PC-3 (cell line): ENCODE results near the gene AJAP1. TPM values are rescaled to one million over a fixed set of nuclear protein-coding genes. Genes with fewer than 3 reads are reported as not detected.

Experiments used
- ATAC-seq: fragments of 200-7000 bp; cut with Tn5 transposase; 2 replicates; pipeline ENCODE4 v1.9.1; 2020; ENCODE audit warnings: mild to moderate bottlenecking, moderate library complexity
- BruUV-seq: library from RNA; stranded (reverse); fragments of 400-500 nt; replicated peaks from 2 replicates; lab custom pipeline; 2021; lab: Mats Ljungman, UMichigan
- CTCF ChIA-PET: fragments of 300-600 bp; sonication (Branson Sonifier 250); formaldehyde crosslinking; loops from one replicate; lab custom pipeline; 2022; ENCODE audit warnings: antibody characterized with exemption; lab: Charles Lee
- POLR2A ChIA-PET: fragments of 300-600 bp; sonication (Branson Sonifier 250); formaldehyde crosslinking; loops from one replicate; lab custom pipeline; 2022; ENCODE audit warnings: antibody characterized with exemption; ENCODE audit not compliant: unreplicated experiment; lab: Charles Lee
- DNase-seq: peaks from one replicate; pipeline ENCODE4 v3.0.0-alpha.2; 2015
- H2AFZ ChIP-seq: fragments of 300-600 bp; sonication (generic); 2 replicates; pipeline ENCODE4 v1.6.0; 2016; ENCODE audit warnings: antibody characterized with exemption, low read length
- H3F3A ChIP-seq: fragments of 300-600 bp; sonication (generic); one replicate; pipeline ENCODE4 v1.6.0; 2017; ENCODE audit warnings: antibody characterized with exemption, low read length, control low read depth, mild to moderate bottlenecking; ENCODE audit not compliant: unreplicated experiment
- H3K27ac ChIP-seq: fragments of 300-600 bp; sonication (generic); 2 replicates; pipeline ENCODE4 v1.5.1; 2016; ENCODE audit warnings: mild to moderate bottlenecking, low read length
- H3K27me3 ChIP-seq: fragments of 300-600 bp; sonication (generic); 2 replicates; pipeline ENCODE4 v1.6.1; 2016; ENCODE audit warnings: low read length, mixed read lengths
- H3K36me3 ChIP-seq: fragments of 300-600 bp; sonication (generic); 2 replicates; pipeline ENCODE4 v1.6.1; 2016; ENCODE audit warnings: low read depth, mixed run types, low read length, mixed read lengths
- H3K4me1 ChIP-seq: fragments of 300-600 bp; sonication (generic); 2 replicates; pipeline ENCODE4 v1.5.1; 2016; ENCODE audit warnings: low read length; ENCODE audit not compliant: insufficient read depth
- H3K4me2 ChIP-seq: fragments of 300-600 bp; sonication (generic); 2 replicates; pipeline ENCODE4 v1.6.0; 2016; ENCODE audit warnings: low read length
- H3K4me3 ChIP-seq: fragments of 300-600 bp; sonication (generic); 2 replicates; pipeline ENCODE4 v1.5.1; 2016; ENCODE audit warnings: mild to moderate bottlenecking, low read length, mixed read lengths
- H3K79me2 ChIP-seq: fragments of 300-600 bp; sonication (generic); 2 replicates; pipeline ENCODE4 v1.6.1; 2017; ENCODE audit warnings: low read length, mixed read lengths
- H3K9ac ChIP-seq: fragments of 300-600 bp; sonication (generic); 2 replicates; pipeline ENCODE4 v1.6.0; 2016; ENCODE audit warnings: mild to moderate bottlenecking, low read length
- H3K9me2 ChIP-seq: fragments of 300-600 bp; sonication (generic); replicated peaks from 2 replicates; pipeline ENCODE4 v1.6.1; 2016; ENCODE audit warnings: mixed run types, low read length, mixed read lengths
- H3K9me3 ChIP-seq: fragments of 300-600 bp; sonication (generic); 2 replicates; pipeline ENCODE4 v1.6.1; 2016; ENCODE audit warnings: low read length, mixed read lengths
- H4K20me1 ChIP-seq: fragments of 300-600 bp; sonication (generic); 2 replicates; pipeline ENCODE4 v1.6.1; 2016; ENCODE audit warnings: low read length, mixed read lengths
- EZH2 ChIP-seq: fragments of 300-600 bp; sonication (generic); IDR thresholded peaks from one replicate; pipeline ENCODE4 v1.6.1; 2017; ENCODE audit warnings: antibody characterized with exemption, mild to moderate bottlenecking, low read length; ENCODE audit not compliant: unreplicated experiment
- EZH2phosphoT487 ChIP-seq: fragments of 300-600 bp; sonication (generic); IDR thresholded peaks from 2 replicates; pipeline ENCODE4 v1.6.1; 2018; ENCODE audit warnings: mild to moderate bottlenecking, antibody characterized with exemption, low read length, borderline replicate concordance
- intact Hi-C: fragments of 100-400 bp; cut with micrococcal nuclease; formaldehyde crosslinking; loops from 2 replicates; pipeline ENCODE4 v1.9.0; 2023
- total RNA-seq: library from RNA; depleted of rRNA; stranded (reverse); fragments of >200 nt; gene quantifications from 2 replicates; pipeline ENCODE4 v1.2.3, GENCODE V29; 2014
- TF ChIP-seq, protein P1 (sequence below): fragments of 300-600 bp; sonication (generic); conservative IDR thresholded peaks from 2 replicates; pipeline ENCODE4 v1.5.1; 2017; ENCODE audit warnings: antibody characterized with exemption, low read depth, mild to moderate bottlenecking, low read length

The AJAP1 gene
- total RNA-seq, 1 experiment from 2014 or later, result not detected

DNA sequence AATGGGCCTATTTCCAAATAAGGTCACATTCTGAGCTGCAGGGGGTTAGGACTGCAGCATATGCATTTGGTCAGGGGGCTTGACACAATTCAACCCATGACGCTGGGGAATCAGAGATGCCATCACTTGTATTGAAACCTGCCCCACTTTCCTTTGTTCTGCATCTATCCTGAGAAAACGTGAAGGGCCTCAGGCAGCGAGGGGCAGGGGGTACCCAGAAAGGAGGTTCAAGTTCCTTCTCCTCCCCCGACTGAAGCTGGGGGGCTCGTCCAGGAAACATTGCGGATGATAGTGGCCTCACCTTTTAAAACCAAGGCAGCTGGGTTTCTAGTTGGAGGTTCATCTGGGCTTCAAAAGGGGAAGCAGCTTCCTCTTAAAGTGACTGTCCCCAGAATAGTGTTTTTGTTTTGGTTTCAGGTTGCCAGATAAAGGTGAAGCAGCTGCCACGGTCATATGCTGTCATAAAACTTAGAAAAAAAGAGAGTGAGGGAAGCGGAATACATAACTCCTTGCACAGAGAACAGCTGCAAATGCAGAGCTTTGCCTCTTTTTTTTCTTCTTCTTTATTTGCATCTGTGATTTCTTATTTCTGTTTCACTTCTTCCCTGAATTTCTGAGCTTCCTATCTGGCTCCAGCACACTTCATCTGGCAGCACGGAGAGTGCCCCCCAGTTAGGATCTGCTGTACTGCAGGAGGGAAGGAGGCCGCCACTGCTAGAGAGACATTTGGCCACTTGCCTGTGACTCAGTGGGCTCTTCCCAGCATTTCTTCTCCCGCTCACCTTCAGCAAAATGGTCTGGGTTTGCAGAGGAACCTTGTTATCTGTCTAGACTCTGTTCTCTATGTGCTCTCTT, 142.0 kb downstream of the AJAP1 start:
- H3K4me3 ChIP-seq, result no peak overlapping the region
- BruUV-seq, result no TSS peak
- ATAC-seq, result no peak
- H3K27ac ChIP-seq, result no peak overlapping the region
- CTCF ChIA-PET, result no interaction called here
- H3K79me2 ChIP-seq, result no peaks in the 10 kb centered on the region
- H3K9me2 ChIP-seq, result no peaks in the 10 kb centered on the region
- H2AFZ ChIP-seq, result no peak overlapping the region
- TF ChIP-seq, protein P1, sequence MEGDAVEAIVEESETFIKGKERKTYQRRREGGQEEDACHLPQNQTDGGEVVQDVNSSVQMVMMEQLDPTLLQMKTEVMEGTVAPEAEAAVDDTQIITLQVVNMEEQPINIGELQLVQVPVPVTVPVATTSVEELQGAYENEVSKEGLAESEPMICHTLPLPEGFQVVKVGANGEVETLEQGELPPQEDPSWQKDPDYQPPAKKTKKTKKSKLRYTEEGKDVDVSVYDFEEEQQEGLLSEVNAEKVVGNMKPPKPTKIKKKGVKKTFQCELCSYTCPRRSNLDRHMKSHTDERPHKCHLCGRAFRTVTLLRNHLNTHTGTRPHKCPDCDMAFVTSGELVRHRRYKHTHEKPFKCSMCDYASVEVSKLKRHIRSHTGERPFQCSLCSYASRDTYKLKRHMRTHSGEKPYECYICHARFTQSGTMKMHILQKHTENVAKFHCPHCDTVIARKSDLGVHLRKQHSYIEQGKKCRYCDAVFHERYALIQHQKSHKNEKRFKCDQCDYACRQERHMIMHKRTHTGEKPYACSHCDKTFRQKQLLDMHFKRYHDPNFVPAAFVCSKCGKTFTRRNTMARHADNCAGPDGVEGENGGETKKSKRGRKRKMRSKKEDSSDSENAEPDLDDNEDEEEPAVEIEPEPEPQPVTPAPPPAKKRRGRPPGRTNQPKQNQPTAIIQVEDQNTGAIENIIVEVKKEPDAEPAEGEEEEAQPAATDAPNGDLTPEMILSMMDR, result no peak
- TF ChIP-seq EZH2phosphoT487, result no peak
- TF ChIP-seq EZH2, result no peak
- DNase-seq, result no peak
- no peaks in the 10 kb centered on the region for H3F3A ChIP-seq
- H3K36me3 ChIP-seq, result no peaks in the 10 kb centered on the region
- POLR2A ChIA-PET, result no interaction called here
- H3K9me3 ChIP-seq, result peaks cover 30% of the 10 kb centered on the region
- H3K4me2 ChIP-seq, result no peak overlapping the region
- H3K9ac ChIP-seq, result no peak overlapping the region
- intact Hi-C loops, result no loop called here
- no peaks in the 10 kb centered on the region for H3K4me1 ChIP-seq
- H3K27me3 ChIP-seq, result no peaks in the 10 kb centered on the region
- H4K20me1 ChIP-seq, result no peaks in the 10 kb centered on the region

DNA sequence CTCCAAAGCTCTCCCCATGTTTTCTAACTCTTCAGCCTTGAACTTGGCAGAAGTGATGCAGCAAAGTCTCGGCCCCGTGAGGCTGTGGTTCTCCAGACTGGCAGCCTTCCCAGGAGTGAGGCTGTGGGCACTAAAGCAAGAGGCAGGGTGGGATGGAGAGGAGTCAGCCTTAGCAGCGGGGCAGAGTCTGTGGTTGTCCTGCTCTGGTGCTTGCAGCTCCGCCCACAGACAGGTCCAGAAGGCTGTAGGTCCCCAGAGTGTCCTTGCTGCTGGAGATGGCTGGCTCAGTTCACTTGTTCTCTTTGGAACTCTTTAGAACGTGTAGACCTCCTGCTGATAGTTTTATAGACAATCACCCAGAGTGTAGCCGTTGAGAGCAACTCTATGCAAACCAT, 142.6 kb downstream of the AJAP1 start:
- CTCF ChIA-PET, result no interaction called here
- BruUV-seq, result no TSS peak

More for the DNA sequence above, 142.6 kb downstream of the AJAP1 start:
- intact Hi-C loops, result no loop called here
- no peaks in the 10 kb centered on the region for H3K4me1 ChIP-seq
- H3K4me3 ChIP-seq, result no peak overlapping the region
- POLR2A ChIA-PET, result no interaction called here
- H3K9ac ChIP-seq, result no peak overlapping the region
- no peak overlapping the region for H3K4me2 ChIP-seq
- peaks cover 30% of the 10 kb centered on the region for H3K9me3 ChIP-seq
- H3K27me3 ChIP-seq, result no peaks in the 10 kb centered on the region
- H3K9me2 ChIP-seq, result no peaks in the 10 kb centered on the region
- DNase-seq, result no peak
- H3K36me3 ChIP-seq, result no peaks in the 10 kb centered on the region
- no peaks in the 10 kb centered on the region for H4K20me1 ChIP-seq
- ATAC-seq, result no peak
- TF ChIP-seq, protein P1, result no peak
- TF ChIP-seq EZH2phosphoT487, result no peak
- TF ChIP-seq EZH2, result no peak
- H2AFZ ChIP-seq, result no peak overlapping the region
- no peaks in the 10 kb centered on the region for H3K79me2 ChIP-seq
- no peak overlapping the region for H3K27ac ChIP-seq
- no peaks in the 10 kb centered on the region for H3F3A ChIP-seq
